Skin epidermis (tissue), 12 donors: ENCODE results near the gene FAM43B.
"Not testable (repeated sequence)": the region's sequence is repeated elsewhere in the genome, so short reads cannot be mapped to it uniquely, and the experiment has no call there.

ENCODE experiments used
- H3K27ac ChIP-seq, 21 experiments: fragments of 200-600 bp; sonication (generic) in 11 of 21; one replicate each; pipeline ENCODE4 v1.5.0; 2020; ENCODE audit warnings: mild to moderate bottlenecking in 3 of 21, inconsistent platforms in 2 of 21, moderate library complexity in 2 of 21
- H3K4me3 ChIP-seq, 7 experiments: fragments of 200-600 bp; sonication (generic) in 2 of 7; one replicate each; pipeline ENCODE4 v1.5.0; 2020; ENCODE audit warnings: inconsistent platforms in 2 of 7, mild to moderate bottlenecking in 2 of 7, moderate library complexity in 1 of 7

The FAM43B gene

GRCh38 chr1:20551945-20552727, at the start of gene FAM43B:
Gene FAM43B, plus strand, starts transcription at chr1:20552573. Its CDS starts 401 bp downstream, at chr1:20552974.
- Histone ChIP-seq H3K4me3 (peak within 1 kb of the TSS in 4 of 7 experiments; percentile 12 to 35 (median 15)), H3K27ac (no peak within 1 kb of the TSS)

GRCh38 chr1:20505488-20505887, 46.9 kb upstream of the FAM43B start:
- no peak overlapping the region for H3K27ac ChIP-seq
- H3K4me3 ChIP-seq, result no peak overlapping the region

- Histone ChIP-seq H3K27ac (peak overlapping the region in 14 of 21 experiments; percentile 80 to 94 (median 88)), H3K4me3 (peak overlapping the region; percentile 78 to 99 (median 95))
Observed at GRCh38 chr1:20507248-20507563, 45.2 kb upstream of the FAM43B start.

GRCh38 chr1:20507564-20508410, 44.6 kb upstream of the FAM43B start, which contains the start of gene MUL1:
Gene MUL1, minus strand, starts transcription at chr1:20508151. Its CDS starts 127 bp downstream, at chr1:20508024.
- H3K27ac ChIP-seq, result peak within 1 kb of the TSS; percentile 56 to 94 (median 88)
- peak within 1 kb of the TSS; percentile 78 to 99 (median 95) for H3K4me3 ChIP-seq

- Histone ChIP-seq H3K27ac (peak overlapping the region in 20 of 21 experiments; percentile 69 to 94 (median 88)), H3K4me3 (peak overlapping the region; percentile 78 to 99 (median 95))
Observed at GRCh38 chr1:20508411-20508771, 44.0 kb upstream of the FAM43B start.

- H3K4me3 ChIP-seq, result no peak overlapping the region
- no peak overlapping the region for H3K27ac ChIP-seq
Observed at GRCh38 chr1:20511518-20512428, 40.6 kb upstream of the FAM43B start.

- H3K4me3 ChIP-seq, H3K27ac ChIP-seq: not testable (repeated sequence)
Observed at GRCh38 chr1:20519609-20520262, 32.6 kb upstream of the FAM43B start.

- Histone ChIP-seq H3K4me3 (peak overlapping the region in 1 of 7 experiments; percentile 3), H3K27ac (no peak overlapping the region)
Observed at GRCh38 chr1:20521960-20522861, 30.2 kb upstream of the FAM43B start.

- no peak overlapping the region for H3K4me3 ChIP-seq
- H3K27ac ChIP-seq, result no peak overlapping the region
Observed at GRCh38 chr1:20526267-20526666, 26.1 kb upstream of the FAM43B start.

GRCh38 chr1:20528221-20528620, 24.2 kb upstream of the FAM43B start:
- H3K4me3 ChIP-seq, result no peak overlapping the region
- no peak overlapping the region for H3K27ac ChIP-seq

- Histone ChIP-seq H3K4me3 (no peak overlapping the region), H3K27ac (no peak overlapping the region)
Observed at GRCh38 chr1:20530306-20530705, 22.1 kb upstream of the FAM43B start.

- Histone ChIP-seq H3K27ac (no peak overlapping the region), H3K4me3 (no peak overlapping the region)
Observed at GRCh38 chr1:20530901-20531300, 21.5 kb upstream of the FAM43B start.

GRCh38 chr1:20533635-20534034, 18.7 kb upstream of the FAM43B start:
- H3K27ac ChIP-seq, result no peak overlapping the region

GRCh38 chr1:20534659-20535417, 17.5 kb upstream of the FAM43B start:
- no peak overlapping the region for H3K27ac ChIP-seq
- H3K4me3 ChIP-seq, result no peak overlapping the region

More at GRCh38 chr1:20533635-20534034, 18.7 kb upstream of the FAM43B start:
- no peak overlapping the region for H3K4me3 ChIP-seq

GRCh38 chr1:20538227-20538626, 14.1 kb upstream of the FAM43B start:
- no peak overlapping the region for H3K27ac ChIP-seq
- H3K4me3 ChIP-seq, result no peak overlapping the region

- Histone ChIP-seq H3K4me3 (no peak overlapping the region), H3K27ac (no peak overlapping the region)
Observed at GRCh38 chr1:20538760-20539551, 13.4 kb upstream of the FAM43B start.

GRCh38 chr1:20540281-20540680, 12.1 kb upstream of the FAM43B start:
- H3K27ac ChIP-seq, result no peak overlapping the region
- H3K4me3 ChIP-seq, result no peak overlapping the region
